Globus pallidus (tissue), 1 donor: ENCODE measurements around the gene LSAMP.

Experiments used
- DNase-seq: peaks from one replicate; pipeline ENCODE4 v3.0.0-alpha.2; 2015; ENCODE audit warnings: low spot score

The LSAMP gene

GRCh38 chr3:116051586-116051985 lies 393.7 kb downstream of the LSAMP start:
- no peak for DNase-seq

DNA sequence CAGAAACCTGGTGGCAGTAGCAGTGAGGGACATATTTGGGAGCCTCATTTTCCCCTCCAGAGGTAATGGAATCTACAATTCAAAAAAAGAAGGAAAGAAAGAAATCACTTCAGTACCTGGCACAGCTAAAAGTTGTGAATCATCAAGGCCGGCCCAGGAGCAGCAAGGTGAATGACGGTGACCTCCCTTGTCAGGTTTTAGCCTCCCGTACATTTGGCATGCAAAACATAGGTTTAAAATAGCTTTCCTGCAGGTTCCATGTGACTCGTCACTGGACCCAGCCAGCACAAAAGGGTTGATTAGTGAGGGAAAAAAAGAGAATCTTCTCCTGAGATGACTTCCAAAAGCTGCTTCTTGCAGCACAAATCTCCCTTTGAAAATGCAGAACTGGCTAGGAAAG lies 394.2 kb downstream of the LSAMP start:
- DNase-seq = peak; percentile 11

- DNase-seq = peak; percentile 31
Measured at GRCh38 chr3:116050311-116050915, 394.9 kb downstream of the LSAMP start.

GRCh38 chr3:116048991-116049390 lies 396.3 kb downstream of the LSAMP start:
- no peak for DNase-seq

GRCh38 chr3:116046350-116046749 lies 398.9 kb downstream of the LSAMP start:
- DNase-seq = no peak

GRCh38 chr3:116045314-116045713 lies 400.0 kb downstream of the LSAMP start:
- no peak for DNase-seq

GRCh38 chr3:116040152-116040551 lies 405.1 kb downstream of the LSAMP start:
- DNase-seq = no peak

GRCh38 chr3:116039651-116039985 lies 405.7 kb downstream of the LSAMP start:
- no peak for DNase-seq

- no peak for DNase-seq
Measured at GRCh38 chr3:116038968-116039650, 406.2 kb downstream of the LSAMP start.

- no peak for DNase-seq
Measured at GRCh38 chr3:116037954-116038911, 407.1 kb downstream of the LSAMP start.

DNA sequence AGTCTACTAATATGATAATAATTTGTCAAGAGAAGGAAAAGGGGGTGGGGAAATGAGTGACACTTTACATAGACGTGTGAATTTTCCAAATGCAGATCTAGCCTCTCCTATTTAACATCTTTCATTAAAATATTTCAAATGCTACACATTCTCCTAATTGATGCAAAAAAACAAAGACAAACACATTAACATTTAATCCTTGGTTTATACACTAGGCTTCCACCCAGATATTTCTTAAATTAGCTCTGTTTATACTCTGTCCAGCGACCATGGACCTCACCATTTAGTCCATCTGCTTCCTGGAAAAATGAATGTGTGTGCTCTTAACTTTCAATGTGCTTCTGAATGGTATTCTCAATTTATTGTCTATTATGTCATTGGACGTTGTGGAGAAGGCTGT lies 409.9 kb downstream of the LSAMP start:
- no peak for DNase-seq

GRCh38 chr3:116034794-116035193 lies 410.5 kb downstream of the LSAMP start:
- no peak for DNase-seq

- no peak for DNase-seq
Measured at GRCh38 chr3:116034086-116034485, 411.2 kb downstream of the LSAMP start.

GRCh38 chr3:116033516-116033915 lies 411.8 kb downstream of the LSAMP start:
- no peak for DNase-seq

DNA sequence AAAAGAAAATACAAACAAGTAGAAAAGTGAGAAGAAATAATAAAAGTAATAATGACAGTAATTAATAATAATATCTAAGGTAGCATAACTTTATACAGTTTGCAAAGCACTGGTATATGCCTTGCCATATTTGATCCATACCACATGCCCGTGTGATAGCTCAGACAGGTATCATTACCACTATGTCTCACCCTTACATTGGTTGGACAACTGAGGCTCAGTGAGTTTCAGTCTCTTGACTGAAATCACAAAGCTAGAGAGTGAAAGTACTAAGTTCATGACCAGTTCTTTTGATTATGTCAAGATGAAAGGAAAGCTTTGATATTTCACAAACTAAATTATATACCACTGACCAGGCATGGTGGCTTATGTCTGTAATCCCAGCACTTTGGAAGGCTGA lies 413.1 kb downstream of the LSAMP start:
- DNase-seq = no peak

DNA sequence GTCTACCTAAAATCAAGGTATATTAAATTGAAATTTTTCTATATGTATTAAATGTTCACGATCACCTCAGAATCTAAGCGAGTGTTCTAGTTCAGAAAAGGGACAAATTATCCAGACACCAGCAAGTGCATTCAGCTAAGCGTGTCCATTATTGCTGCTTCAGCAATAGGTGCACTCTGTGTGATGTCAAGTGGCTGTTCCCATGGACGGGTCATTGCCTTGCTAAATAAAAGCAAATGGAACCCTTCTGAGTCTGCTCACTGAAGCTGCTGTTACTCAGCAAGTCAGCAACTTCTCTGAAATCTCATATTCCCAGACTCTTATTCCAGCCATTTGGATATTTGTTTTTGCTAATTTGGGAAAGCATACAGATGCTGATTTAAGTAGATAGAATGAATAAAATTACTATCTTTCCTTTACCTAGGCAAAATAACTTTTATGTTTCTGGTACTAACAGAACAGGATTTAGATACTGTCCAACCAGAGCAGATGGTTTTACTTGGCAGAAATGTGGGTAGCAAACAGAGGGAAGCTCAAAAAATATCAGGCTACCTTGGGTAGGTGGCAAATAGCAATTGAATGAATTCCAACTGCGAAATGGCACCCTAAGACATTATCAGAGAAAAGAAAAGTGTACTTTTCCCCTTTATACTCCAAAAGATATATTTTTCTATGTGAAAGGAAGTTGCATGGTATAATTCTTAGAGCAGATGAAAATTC lies 415.0 kb downstream of the LSAMP start:
- no peak for DNase-seq

GRCh38 chr3:116029266-116029665 lies 416.0 kb downstream of the LSAMP start:
- no peak for DNase-seq

DNA sequence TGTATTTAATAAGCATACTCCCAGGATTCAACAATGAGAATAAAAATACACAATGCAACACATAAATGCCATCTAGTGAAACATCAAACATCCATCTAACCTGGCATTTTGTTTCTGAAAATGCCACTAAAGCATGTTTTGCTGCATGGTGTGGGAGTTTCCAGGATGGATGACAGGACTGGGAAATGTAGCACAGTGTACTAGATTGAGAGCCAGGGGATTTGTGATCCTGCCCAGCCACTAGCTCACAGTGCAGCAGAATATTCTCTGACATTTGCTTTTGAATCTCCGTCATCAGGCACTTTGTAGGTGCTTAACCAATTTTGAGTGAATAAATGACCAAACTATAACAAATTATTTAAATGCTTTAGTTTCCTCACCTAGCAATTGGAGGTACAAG lies 417.1 kb downstream of the LSAMP start:
- DNase-seq = no peak

DNA sequence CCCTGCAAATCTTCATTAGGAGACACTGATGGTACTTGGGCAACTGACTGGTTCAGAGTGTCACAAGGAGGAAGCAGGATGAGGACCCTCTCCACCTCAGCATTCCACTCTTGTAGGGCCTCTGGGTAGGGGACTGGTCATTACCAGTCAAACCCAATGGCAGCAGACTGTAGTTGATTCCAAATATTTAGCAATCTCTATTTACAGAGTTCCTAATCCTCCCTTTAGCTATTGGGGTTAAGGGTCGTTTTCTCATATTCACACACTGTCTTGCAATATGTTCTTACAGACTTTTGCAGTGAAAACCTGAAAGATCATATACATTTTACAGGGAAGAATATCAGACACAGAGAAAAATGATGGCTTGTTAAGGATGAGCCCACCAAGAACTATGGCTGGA lies 424.3 kb downstream of the LSAMP start:
- DNase-seq = no peak

DNA sequence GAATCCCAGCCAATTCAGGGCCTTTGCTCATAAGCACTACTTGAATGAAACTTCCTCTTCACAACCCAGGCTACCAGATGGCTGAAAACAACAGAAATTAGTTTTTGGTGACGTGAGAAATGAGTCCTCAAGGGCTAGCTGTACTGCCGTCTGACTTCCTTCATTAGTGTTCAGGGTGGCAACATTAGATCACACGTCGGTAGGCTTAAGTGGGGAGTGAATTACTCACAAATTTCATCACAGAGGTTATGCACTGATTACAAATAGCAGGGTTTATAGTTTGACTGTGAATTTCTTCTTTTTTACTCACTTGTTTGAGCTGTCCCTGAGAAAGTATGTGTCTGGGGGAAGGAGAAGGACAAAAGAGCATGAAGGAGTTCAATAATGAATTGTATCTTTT lies 424.8 kb downstream of the LSAMP start:
- no peak for DNase-seq

DNA sequence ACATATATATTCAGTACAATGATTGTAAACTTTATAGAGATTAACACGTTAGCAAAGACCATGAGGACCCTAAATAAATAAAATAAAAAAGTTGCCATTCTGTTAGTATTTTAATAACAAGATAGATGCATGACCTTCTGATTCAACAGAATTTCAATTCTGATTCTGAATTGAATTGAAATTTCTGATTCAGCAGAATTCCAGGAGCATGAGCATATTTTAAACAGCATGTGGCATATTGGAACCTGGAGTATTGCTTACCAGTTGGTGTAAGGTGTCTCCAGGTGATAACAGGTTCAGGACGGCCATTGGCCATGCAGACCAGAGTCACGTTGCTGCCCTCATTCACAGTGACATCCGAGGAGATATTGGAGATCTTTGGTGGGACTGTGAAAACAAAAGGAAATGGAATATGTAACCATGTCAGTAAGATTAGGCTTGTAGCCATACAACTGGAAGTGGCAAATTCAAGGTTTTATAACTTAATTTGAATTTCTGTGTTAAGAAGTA lies 426.0 kb downstream of the LSAMP start:
- DNase-seq = no peak

GRCh38 chr3:116018646-116019045 lies 426.6 kb downstream of the LSAMP start:
- DNase-seq = no peak
